ENCODE measurements around the gene ERI3. TPM values are rescaled to one million over a fixed set of nuclear protein-coding genes. Genes with fewer than 3 reads are reported as not detected.

The ERI3 gene
- total and polyA plus RNA-seq, 2 of the 4 experiments (the other 2 are of a cell fraction) = 56.6 to 70.9 TPM

- Histone ChIP-seq H2BK15ac (ENCODE audit: low read depth, low read length) (no peak overlapping the region), H3K18ac (ENCODE audit: low read depth, low read length) (no peak overlapping the region), H3K14ac (replicated peaks; ENCODE audit: low read depth, low read length) (no peak overlapping the region), H2AFZ (replicated peaks; ENCODE audit: low read length, poor library complexity) (no peak overlapping the region), H4K5ac (ENCODE audit: low read depth, low read length) (no peak overlapping the region), H2AK5ac (ENCODE audit: low read depth, low read length) (no peak overlapping the region), H2BK20ac (ENCODE audit: low read depth, low read length) (no peak overlapping the region), H3K4me2 (ENCODE audit: low read depth, low read length) (no peak overlapping the region), H3K4me3 (ENCODE audit: insufficient read depth, low read depth, low read length) (no peak overlapping the region), H3K27me3 (ENCODE audit: control insufficient read depth, insufficient read depth, low read length) (no peaks in the 10 kb centered on the region), H3K4me1 (ENCODE audit: control insufficient read depth, insufficient read depth, low read length) (peaks cover 11% of the 10 kb centered on the region), H2BK5ac (ENCODE audit: low read depth, low read length, poor library complexity, severe bottlenecking) (no peak overlapping the region), H2AK9ac (replicated peaks; ENCODE audit: low read depth, low read length, poor library complexity) (no peak overlapping the region), H4K91ac (ENCODE audit: insufficient read depth, low read depth, low read length) (no peak overlapping the region), H3K23ac (ENCODE audit: low read depth, low read length) (no peak overlapping the region), H3K56ac (ENCODE audit: extremely low read depth, insufficient read depth, low read length) (no peak overlapping the region), H4K20me1 (ENCODE audit: insufficient read depth, low read length) (peaks cover 4% of the 10 kb centered on the region; the same call in 1 of the 2 replicates), H3K9me1 (ENCODE audit: insufficient read depth, low read length) (peaks cover 15% of the 10 kb centered on the region), H4K8ac (ENCODE audit: low read depth in 2 of 2, low read length in 2 of 2) (no peak overlapping the region), H2BK120ac (ENCODE audit: low read depth, low read length) (no peak overlapping the region), H3K9me3 (ENCODE audit: control insufficient read depth, insufficient read depth, low read length) (no peaks in the 10 kb centered on the region), H3K36me3 (ENCODE audit: control insufficient read depth, insufficient read depth, low read length) (peaks cover 6% of the 10 kb centered on the region; the same call in 1 of the 2 replicates), H3K9ac (ENCODE audit: low read depth, low read length) (no peak overlapping the region), H3K27ac (ENCODE audit: insufficient read depth, low read length) (no peak overlapping the region), H3K4ac (ENCODE audit: low read depth, low read length) (no peak overlapping the region), H3K79me1 (ENCODE audit: low read depth in 1 of 2, low read length in 2 of 2) (peaks cover 0 to 3% of the 10 kb centered on the region in 2 experiments; a peak in 1 of 4 replicates)
- DNase-seq (no peak), ATAC-seq (ENCODE audit: low read depth) (no peak)
- no TSS peak for BruUV-seq (replicated peaks)
- dilution Hi-C loops (cut with HindIII; ENCODE audit: low sequenced_read_pairs, unreplicated experiment) = no loop called here
- 77% methylated on average over 3 of the region's 9 CpGs; no CpG with 5 or more reads in 1 of the 2 experiments for WGBS, 2 experiments (ENCODE audit: extremely low coverage in 2 of 2, insufficient read length in 1 of 2)
- in situ Hi-C loops (cut with MboI; ENCODE audit: low sequenced_read_pairs) = no loop called here
- intact Hi-C loops (cut with micrococcal nuclease) = no loop called here
- ChIA-PET POLR2A (ENCODE audit: unreplicated experiment) (no interaction called here), CTCF (no interaction called here)
- TF ChIP-seq RCOR1 (IDR thresholded peaks at IDR 0.05; ENCODE audit: insufficient replicate concordance, low read length) (no peak), NFE2L2 (IDR thresholded peaks at IDR 0.05; ENCODE audit: low read depth, low read length) (no peak), RAD21 (IDR thresholded peaks at IDR 0.05; ENCODE audit: low read length) (no peak), POLR2A (IDR thresholded peaks at IDR 0.05; ENCODE audit: low read depth, low read length) (no peak), ELK1 (IDR thresholded peaks at IDR 0.05; ENCODE audit: borderline replicate concordance, low read depth, low read length) (no peak), CHD1 (IDR thresholded peaks at IDR 0.05; ENCODE audit: low read depth, low read length) (no peak), MAZ (IDR thresholded peaks at IDR 0.05; ENCODE audit: borderline replicate concordance, low read depth, low read length) (no peak), SMC3 (IDR thresholded peaks at IDR 0.05; ENCODE audit: low read depth, low read length) (no peak), CEBPB (IDR thresholded peaks at IDR 0.05; ENCODE audit: low read depth, low read length) (no peak), MAFK (IDR thresholded peaks at IDR 0.05; ENCODE audit: low read depth, low read length) (no peak), CTCF (conservative IDR thresholded peaks at IDR 0.05; ENCODE audit: low read depth, low read length) (no peak), MXI1 (IDR thresholded peaks at IDR 0.05; ENCODE audit: borderline replicate concordance, low read depth, low read length) (no peak), FOS (IDR thresholded peaks at IDR 0.05; ENCODE audit: low read depth, low read length) (no peak), RFX5 (IDR thresholded peaks at IDR 0.05; ENCODE audit: low read depth, low read length) (no peak)
- TF ChIP-seq, protein P1, sequence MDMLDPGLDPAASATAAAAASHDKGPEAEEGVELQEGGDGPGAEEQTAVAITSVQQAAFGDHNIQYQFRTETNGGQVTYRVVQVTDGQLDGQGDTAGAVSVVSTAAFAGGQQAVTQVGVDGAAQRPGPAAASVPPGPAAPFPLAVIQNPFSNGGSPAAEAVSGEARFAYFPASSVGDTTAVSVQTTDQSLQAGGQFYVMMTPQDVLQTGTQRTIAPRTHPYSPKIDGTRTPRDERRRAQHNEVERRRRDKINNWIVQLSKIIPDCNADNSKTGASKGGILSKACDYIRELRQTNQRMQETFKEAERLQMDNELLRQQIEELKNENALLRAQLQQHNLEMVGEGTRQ (IDR thresholded peaks at IDR 0.05; ENCODE audit: low read depth, low read length) = no peak
These were observed 114.0 kb downstream of the ERI3 start for GRCh38 chr1:44240802-44241671.

Measured in IMR-90 (cell line).